HepG2 (cell line): ENCODE data around the gene BGN.

Experiments used
- MAFK ChIP-seq, 2 experiments: IDR thresholded peaks in 1 of 2; conservative IDR thresholded peaks in 1 of 2; 2 replicates each; pipeline ENCODE4 v1.6.1; 2011; ENCODE audit warnings: improper control_type of control experiment in 2 of 2, low read length in 2 of 2
- RAD21 ChIP-seq: fragments of 450-650 bp; formaldehyde crosslinking; IDR thresholded peaks from 2 replicates; pipeline ENCODE4 v1.5.0; 2020; ENCODE audit warnings: mild to moderate bottlenecking
- ZNF549 ChIP-seq: sonication (generic); formaldehyde crosslinking; IDR thresholded peaks from 2 replicates; pipeline ENCODE4 v1.5.0; 2020; ENCODE audit warnings: missing genetic modification reagents
- TF ChIP-seq, protein P1 (sequence below): sonication (generic); formaldehyde crosslinking; IDR thresholded peaks from 2 replicates; pipeline ENCODE4 v1.5.0; 2020; ENCODE audit warnings: mild to moderate bottlenecking, missing genetic modification reagents, moderate library complexity

DNA sequence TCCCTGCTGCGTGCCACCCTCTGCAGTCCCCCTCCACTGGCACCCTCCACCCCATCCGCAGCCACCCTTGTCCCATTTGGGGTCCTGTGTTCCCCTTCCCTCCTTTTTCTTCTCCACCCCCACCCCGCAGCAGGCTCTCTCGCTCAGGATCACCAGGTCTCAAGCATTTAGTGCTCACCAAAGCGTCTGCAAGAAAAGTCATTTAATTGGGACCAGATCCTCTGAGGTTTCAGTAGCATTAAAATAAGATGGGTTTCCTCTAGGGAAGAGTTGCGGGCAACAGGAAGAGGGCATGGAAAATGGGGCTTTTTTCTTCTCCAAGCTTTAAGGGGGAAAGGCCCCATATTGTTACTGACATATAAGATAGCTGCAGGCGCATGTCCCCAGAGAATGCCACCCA, 19.5 kb upstream of the BGN start:
- TF ChIP-seq ZNF549 (CRISPR knock-in tag) = no peak
- TF ChIP-seq, protein P1, sequence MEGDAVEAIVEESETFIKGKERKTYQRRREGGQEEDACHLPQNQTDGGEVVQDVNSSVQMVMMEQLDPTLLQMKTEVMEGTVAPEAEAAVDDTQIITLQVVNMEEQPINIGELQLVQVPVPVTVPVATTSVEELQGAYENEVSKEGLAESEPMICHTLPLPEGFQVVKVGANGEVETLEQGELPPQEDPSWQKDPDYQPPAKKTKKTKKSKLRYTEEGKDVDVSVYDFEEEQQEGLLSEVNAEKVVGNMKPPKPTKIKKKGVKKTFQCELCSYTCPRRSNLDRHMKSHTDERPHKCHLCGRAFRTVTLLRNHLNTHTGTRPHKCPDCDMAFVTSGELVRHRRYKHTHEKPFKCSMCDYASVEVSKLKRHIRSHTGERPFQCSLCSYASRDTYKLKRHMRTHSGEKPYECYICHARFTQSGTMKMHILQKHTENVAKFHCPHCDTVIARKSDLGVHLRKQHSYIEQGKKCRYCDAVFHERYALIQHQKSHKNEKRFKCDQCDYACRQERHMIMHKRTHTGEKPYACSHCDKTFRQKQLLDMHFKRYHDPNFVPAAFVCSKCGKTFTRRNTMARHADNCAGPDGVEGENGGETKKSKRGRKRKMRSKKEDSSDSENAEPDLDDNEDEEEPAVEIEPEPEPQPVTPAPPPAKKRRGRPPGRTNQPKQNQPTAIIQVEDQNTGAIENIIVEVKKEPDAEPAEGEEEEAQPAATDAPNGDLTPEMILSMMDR (CRISPR knock-in tag) = no peak
- TF ChIP-seq MAFK (conservative IDR thresholded peaks at IDR 0.05 in 1 of 2, IDR thresholded peaks at IDR 0.05 in 1 of 2; ENCODE audit: low read length in 2 of 2) = no peak
- no peak for TF ChIP-seq RAD21 (CRISPR knock-in tag)
